ENCODE measurements around the gene NODAL.

NODAL gene

DNA sequence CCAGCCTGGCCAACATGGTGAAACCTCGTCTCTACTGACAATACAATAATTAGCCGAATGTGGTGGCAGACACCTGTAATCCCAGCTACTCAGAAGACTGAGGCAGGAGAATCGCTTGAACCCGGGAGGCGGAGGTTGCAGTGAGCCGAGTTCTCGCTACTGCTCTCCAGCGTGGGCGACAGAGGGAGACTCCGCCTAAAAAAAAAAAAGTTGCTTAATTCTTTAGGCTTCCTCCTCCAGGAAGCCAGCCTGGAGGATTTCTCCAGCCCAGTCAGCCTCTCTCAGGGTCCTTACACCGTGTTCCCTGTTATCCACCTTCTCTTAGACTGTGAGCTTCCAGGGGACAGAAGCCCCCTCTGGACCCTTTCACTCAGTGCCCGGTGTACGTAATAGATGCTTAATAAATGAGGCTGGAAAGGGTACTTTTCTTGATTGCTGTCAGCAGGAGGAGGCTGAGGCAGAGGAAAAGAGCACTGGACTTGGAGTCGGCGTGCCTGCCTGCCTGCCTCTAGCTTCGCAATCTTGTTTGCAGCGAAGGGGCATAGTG, 16.4 kb upstream of the NODAL start:
- FAIRE-seq = no peak

DNA sequence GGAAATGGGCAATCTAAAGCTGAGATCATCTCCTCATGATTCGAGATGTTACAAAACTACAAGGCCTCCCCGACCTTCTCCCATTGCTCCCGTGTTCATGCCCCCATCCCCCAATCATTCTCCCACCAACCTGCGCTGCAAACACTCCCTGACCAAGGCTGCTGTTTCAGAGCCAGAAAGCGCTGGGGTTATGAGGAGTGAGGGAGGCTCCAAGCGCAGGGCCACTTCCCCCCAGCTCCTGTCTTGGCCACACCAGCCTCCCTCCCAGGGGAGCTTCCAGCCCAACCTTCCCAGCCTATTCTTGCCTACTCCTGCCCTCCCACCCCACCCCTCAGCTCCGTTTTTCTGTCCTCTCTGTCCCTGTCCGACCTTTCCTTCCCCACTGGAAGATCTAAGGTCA, 14.7 kb upstream of the NODAL start:
- FAIRE-seq = no peak
- DNase-seq (ENCODE audit: insufficient read length, low spot score) = no peak
- no peak for TF ChIP-seq POLR2A (IDR thresholded peaks at IDR 0.05; ENCODE audit: low read depth, low read length)

More for the DNA sequence above, 16.4 kb upstream of the NODAL start:
- DNase-seq (ENCODE audit: insufficient read length, low spot score) = no peak
- TF ChIP-seq POLR2A (IDR thresholded peaks at IDR 0.05; ENCODE audit: low read depth, low read length) = no peak

DNA sequence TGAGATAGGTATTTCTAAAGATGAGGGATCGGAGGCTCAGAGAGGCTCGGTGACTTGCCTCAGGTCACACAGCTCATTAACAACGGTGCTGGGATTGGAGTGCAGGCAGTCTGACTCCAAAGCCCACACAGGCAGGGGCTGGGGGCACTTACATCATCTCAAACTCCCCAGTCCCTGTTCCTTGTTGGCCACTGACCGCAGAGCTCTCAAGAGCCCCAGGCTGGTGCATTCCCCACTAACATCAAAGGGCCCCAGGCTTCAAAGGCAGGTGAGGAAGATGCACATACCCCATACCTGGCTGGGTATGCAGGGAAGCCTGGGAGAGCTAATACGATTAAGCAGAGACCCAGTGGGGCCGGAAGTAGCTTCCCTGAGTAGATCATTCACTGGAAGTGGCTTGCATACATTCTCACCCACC, 13.7 kb upstream of the NODAL start:
- FAIRE-seq (no peak), DNase-seq (ENCODE audit: insufficient read length, low spot score) (no peak)
- no peak for TF ChIP-seq POLR2A (IDR thresholded peaks at IDR 0.05; ENCODE audit: low read depth, low read length)

DNA sequence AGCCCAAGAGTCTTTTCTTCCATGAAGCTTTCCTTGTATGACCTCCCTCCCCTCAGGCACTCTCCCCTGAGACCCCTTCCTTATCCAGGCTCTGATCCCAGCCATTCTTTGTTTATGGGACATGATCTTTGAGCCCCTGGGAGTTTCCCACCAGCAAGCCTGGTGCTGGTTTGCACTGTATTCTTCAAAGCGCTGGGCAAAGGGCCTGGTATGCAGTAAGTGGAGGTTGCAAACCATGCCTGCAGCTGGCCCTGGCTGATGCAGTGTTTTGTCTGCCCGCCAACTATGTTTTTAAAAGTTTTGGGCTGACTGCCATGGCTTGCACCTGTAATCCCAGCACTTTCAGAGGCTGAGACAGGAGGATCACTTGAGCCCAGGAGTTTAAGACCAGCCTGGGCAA, 6.8 kb upstream of the NODAL start:
- FAIRE-seq (no peak), DNase-seq (ENCODE audit: insufficient read length, low spot score) (no peak)
- TF ChIP-seq POLR2A (IDR thresholded peaks at IDR 0.05; ENCODE audit: low read depth, low read length) = no peak

DNA sequence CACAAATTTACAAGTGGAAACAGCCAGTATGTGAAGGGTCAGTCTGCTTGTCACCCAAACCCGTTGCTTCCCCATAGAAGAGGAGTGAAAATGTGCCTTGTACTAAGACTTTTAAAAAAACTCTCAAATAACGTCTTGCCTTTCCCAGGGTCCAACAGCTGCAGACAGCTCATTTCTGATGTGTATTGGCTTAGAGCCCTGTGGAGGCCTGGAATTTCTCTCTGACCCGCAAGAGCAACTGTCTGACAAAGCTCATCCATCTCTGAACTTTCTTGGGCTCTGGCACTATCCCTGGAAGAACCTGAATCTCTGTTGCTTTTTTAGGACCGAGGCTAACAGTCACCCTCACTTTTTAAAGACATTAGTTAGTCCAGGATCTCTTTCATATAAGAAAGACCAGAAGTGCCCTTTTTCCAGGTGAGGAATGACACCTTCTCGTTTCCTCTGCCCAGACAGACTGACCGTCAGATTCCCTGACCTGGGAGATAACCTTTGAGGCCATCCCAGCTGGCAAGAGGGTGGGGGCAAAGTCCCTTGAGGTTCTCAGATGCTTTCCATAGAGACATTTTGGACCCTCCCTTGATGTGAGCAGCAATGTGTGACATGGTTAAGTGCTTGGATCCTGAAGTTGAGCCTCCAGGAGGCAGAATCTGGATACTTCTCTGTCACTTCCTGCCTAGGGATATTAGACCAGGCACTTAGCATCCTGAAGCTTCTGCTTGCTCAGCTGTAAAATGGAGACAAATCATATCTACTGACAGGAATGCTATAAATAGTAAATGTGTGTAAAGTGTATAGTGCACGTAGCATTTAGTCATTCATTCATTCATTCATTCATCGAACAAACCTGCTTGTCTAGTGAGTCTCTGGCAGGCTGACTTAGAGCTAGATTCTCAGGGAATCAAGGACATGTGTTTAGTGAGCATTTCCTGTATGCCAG, 4.5 kb upstream of the NODAL start:
- DNase-seq (ENCODE audit: insufficient read length, low spot score) = no peak
- no peak for FAIRE-seq
- no peak for TF ChIP-seq POLR2A (IDR thresholded peaks at IDR 0.05; ENCODE audit: low read depth, low read length)

DNA sequence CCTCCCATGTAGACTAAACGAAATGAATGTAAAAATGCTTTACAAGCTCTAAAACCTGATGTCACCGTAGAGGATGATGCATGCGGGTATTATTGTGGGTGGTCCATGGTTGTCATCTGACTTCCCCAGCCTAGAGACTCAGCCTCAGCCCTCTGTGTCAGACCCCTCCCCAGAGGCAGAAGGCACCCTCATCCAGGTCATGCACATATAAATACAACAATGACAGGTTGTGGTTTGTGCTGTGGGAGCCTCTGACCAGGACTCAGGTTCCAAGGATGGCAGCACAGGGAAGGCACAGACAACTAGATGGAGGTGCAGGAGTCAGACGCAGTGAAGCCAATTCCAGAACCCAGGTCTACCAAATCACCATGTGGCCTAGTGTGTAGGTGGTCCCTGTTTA, 3.3 kb upstream of the NODAL start:
- no peak for DNase-seq (ENCODE audit: insufficient read length, low spot score)
- no peak for TF ChIP-seq POLR2A (IDR thresholded peaks at IDR 0.05; ENCODE audit: low read depth, low read length)
- FAIRE-seq = no peak

DNA sequence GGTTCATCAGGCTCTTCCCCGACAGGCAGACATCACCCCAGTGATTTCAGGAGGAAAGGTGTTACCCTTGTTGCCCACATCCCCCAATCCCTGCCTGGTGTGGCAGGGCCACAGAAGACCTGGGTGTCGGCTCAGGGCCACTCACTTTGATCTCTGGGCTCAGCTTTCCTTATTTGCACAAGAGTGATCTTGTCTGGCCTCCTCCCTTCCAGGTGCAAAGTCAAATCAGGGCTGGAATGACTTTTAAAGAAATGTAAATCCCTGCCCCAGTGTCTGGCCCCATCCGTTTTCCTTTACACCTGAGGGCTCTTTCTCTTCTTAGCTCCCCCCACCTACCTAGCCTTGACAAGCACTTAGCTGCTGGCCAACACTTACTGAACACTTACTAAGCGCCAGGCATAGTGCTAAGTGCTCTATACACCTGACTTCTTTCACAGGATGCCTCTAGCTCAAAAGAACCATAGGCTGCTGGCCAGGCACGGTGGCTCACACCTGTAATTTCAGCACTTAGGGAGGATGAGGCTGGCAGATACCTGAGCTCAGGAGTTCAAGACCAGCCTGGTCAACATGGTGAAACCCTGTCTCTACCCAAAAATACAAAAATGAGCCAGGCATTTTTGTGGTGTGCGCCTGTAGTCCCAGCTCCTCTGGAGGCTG, 979 bp upstream of the NODAL start:
- DNase-seq (ENCODE audit: insufficient read length, low spot score) (no peak), FAIRE-seq (no peak)

DNA sequence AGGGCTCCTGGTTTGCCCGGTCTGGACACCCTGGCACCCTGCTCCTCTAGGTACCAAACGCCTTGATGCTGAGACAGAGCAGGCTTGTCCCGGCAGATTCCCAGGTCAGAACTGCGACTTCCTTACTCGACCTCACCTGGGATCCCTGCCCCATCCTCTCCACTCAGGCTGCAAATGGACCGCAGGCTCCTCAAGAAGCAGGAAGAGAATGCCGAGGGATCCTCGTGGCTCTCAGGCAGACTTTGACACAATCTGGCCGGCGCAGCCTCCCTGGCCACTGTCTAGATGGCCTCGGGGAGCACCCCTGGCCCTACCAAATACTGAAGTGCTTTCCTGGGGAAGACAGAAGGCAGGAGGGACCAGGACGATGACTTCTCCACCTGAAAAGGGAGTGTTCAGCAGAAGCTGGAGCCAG, 421 bp upstream of the NODAL start:
- TF ChIP-seq POLR2A (IDR thresholded peaks at IDR 0.05; ENCODE audit: low read depth, low read length) = no peak
- DNase-seq (ENCODE audit: insufficient read length, low spot score) (no peak), FAIRE-seq (no peak)

More for the DNA sequence above, 979 bp upstream of the NODAL start:
- TF ChIP-seq POLR2A (IDR thresholded peaks at IDR 0.05; ENCODE audit: low read depth, low read length) = no peak

DNA sequence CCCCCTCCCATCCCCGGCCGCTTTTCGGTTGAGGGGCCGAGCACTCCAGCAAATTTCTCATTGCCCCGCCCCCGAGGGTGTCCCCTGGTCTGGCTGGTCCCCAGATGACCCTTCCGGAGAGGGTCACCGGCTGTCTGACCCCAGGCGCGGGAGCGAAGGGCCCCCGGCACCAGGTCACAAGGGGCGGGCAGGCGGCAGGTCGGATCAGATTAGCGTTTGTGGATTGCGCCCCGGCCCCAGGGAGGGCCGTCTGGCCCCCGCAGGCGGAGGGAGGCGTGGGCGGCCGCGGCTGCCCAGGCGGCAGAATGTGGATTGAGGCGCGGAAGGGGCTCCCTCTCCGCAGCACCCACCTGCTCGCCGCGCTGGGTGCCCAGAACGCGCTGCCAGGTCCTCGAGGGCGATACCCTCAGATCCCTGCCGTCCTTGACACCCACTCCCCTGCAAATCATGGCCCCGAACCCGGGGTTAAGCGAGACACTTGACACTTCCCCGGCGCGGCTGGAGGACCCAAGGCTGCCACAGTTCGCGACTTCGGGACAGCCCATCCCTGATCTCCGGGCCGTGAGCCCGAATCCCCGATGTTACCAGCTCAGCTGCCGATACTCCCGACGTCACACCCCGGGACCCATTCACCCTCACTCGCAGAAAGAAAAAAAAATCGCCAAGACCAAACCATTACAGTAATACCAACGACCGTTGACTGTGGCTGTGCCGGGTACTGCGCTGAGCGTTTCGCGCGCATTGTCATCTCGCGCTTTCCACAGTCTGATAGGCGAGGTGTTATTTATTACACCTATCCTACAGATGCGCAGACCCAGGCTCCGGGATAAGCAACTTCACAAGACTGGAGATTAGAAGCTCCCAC, 953 bp downstream of the NODAL start:
- DNase-seq (ENCODE audit: insufficient read length, low spot score) = no peak
- TF ChIP-seq POLR2A (IDR thresholded peaks at IDR 0.05; ENCODE audit: low read depth, low read length) = no peak
- no peak for FAIRE-seq

DNA sequence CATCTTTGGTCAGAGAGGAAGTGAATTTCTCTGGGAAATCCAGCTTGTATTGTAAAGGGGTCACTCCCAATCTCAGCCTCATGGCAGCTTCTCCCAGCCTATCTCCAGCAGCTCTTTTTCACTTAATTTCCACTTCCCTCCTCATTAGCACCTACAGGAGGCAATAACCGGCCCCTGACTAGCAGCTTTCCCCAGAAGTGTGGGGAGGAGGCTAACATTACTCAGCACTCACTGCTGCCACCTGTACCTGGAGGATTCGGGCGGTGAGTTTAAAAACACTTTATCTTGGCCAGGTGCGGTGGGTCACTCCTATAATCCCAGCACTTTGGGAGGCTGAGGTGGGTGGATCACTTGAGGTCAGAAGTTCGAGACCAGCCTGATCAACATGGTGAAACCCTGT, 3.8 kb downstream of the NODAL start:
- DNase-seq (ENCODE audit: insufficient read length, low spot score) (no peak), FAIRE-seq (no peak)
- TF ChIP-seq POLR2A (IDR thresholded peaks at IDR 0.05; ENCODE audit: low read depth, low read length) = no peak

DNA sequence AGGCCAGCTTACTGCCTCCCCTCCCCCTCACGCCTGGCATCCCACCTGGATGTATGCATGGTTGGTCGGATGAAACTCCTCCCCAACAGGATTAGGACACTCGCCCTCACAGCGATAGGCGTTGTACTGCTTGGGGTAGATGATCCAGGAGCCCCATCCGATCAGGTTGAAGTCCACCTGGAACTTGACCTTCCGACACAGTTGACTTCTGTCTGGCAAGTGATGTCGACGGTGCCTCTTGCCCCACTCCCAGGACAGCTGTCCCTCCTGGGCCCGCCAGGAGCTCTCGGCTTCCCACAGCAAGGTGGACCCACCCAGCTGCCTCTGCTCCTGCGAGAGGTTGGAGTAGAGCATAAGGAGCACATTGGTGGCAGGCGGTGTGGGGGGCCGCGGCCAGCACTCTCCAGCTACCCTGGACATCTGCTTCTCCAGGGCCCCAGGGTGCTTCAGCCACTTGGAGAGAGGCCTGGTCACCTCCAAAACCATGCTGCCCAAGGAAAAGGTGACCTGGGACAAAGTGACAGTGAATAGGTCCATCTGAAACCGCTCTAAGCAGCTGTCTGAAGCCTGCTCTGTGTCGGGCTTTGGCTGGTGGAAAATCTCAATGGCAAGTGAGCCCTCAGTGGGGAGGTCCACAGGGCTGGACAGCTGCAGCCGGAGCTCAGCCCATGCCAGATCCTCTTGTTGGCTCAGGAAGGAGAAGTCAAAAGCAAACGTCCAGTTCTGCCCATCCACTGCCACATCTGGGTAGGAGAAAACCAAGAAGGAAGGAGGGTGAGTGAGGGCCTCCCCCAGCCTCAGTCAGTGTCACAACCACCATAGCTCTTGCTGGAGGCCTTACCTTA, 6.0 kb downstream of the NODAL start:
- DNase-seq (ENCODE audit: insufficient read length, low spot score) (no peak), FAIRE-seq (no peak)
- no peak for TF ChIP-seq POLR2A (IDR thresholded peaks at IDR 0.05; ENCODE audit: low read depth, low read length)

DNA sequence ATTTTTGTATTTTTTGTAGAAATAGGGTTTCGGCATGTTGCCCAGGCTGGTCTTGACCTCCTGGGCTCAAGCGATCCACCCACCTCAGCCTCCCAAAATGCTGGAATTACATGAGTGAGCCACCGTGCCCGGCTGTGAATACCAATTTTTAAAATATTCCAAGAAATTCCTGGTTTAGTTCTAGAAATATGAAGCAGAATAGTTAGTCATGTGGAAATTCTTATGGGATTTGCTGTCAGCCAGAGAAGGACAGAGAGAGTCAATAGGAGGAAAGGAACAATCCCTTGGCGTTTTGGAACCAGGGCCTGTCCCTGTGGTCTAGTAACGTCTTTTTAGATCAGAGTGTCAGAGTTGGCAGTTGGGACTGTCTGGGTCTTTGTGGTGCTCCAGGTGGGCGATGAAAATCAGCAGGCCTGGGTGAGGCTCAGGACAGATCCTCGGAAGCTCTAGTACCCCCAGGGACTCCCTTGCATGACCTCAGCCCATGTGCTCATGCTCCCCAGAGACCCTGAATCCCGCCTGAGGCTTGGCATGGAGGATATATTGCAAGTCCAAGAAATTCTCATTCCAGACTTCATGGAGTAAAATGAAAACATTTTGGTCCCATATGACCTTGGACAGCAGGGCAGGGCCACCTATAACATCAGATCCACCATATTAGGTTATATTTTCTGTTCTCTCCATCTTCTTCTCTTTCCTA, 7.8 kb downstream of the NODAL start:
- DNase-seq (ENCODE audit: insufficient read length, low spot score) = no peak
- no peak for TF ChIP-seq POLR2A (IDR thresholded peaks at IDR 0.05; ENCODE audit: low read depth, low read length)
- FAIRE-seq = no peak

All from H54 (cell line).